GM21825 (cell line): ENCODE data around the gene PRAMEF15.
"Not testable (repeated sequence)": the region's sequence is repeated elsewhere in the genome, so short reads cannot be mapped to it uniquely, and the experiment has no call there.

Experiments
- ATAC-seq: cut with Tn5 transposase; IDR thresholded peaks from one replicate; pipeline ENCODE4 v1.9.1; 2021; ENCODE audit warnings: mild to moderate bottlenecking, moderate library complexity; ENCODE audit not compliant: unreplicated experiment

PRAMEF15 gene

GRCh38 chr1:13315281-13315680, at the start of gene PRAMEF15:
TSS of gene PRAMEF15 (plus strand) at chr1:13315581. CDS start at chr1:13318408, 2,827 bp downstream.
- not testable (repeated sequence) for ATAC-seq

- ATAC-seq: not testable (repeated sequence)
Measured at GRCh38 chr1:13277016-13277415, 38.4 kb upstream of the PRAMEF15 start.

GRCh38 chr1:13279617-13280016, 35.8 kb upstream of the PRAMEF15 start:
- not testable (repeated sequence) for ATAC-seq

GRCh38 chr1:13285037-13285436, 30.3 kb upstream of the PRAMEF15 start, which contains the start of gene PRAMEF8:
TSS of gene PRAMEF8 (minus strand) at chr1:13285137. CDS start at chr1:13284091, 1,046 bp downstream.
- not testable (repeated sequence) for ATAC-seq

GRCh38 chr1:13289030-13289429, 26.4 kb upstream of the PRAMEF15 start:
- ATAC-seq: not testable (repeated sequence)

GRCh38 chr1:13297216-13297931, 18.0 kb upstream of the PRAMEF15 start:
- ATAC-seq: not testable (repeated sequence)

GRCh38 chr1:13298699-13299098, 16.7 kb upstream of the PRAMEF15 start:
- ATAC-seq: not testable (repeated sequence)

- not testable (repeated sequence) for ATAC-seq
Measured at GRCh38 chr1:13302197-13302596, 13.2 kb upstream of the PRAMEF15 start.

GRCh38 chr1:13303239-13303638, 12.1 kb upstream of the PRAMEF15 start, which contains the start of gene PRAMEF33:
TSS of gene PRAMEF33 (plus strand) at chr1:13303539. CDS start at chr1:13305955, 2,416 bp downstream.
- ATAC-seq: not testable (repeated sequence)

- not testable (repeated sequence) for ATAC-seq
Measured at GRCh38 chr1:13342496-13342895, 27.1 kb downstream of the PRAMEF15 start.

- ATAC-seq: not testable (repeated sequence)
Measured at GRCh38 chr1:13347034-13347433, 31.7 kb downstream of the PRAMEF15 start, which contains the start of gene PRAMEF14. TSS of gene PRAMEF14 (minus strand) at chr1:13347134. CDS start at chr1:13345314, 1,820 bp downstream.

- not testable (repeated sequence) for ATAC-seq
Measured at GRCh38 chr1:13353476-13353875, 38.1 kb downstream of the PRAMEF15 start.

- not testable (repeated sequence) for ATAC-seq
Measured at GRCh38 chr1:13354475-13354874, 39.1 kb downstream of the PRAMEF15 start.

- ATAC-seq: not testable (repeated sequence)
Measured at GRCh38 chr1:13356774-13357173, 41.4 kb downstream of the PRAMEF15 start.

GRCh38 chr1:13362364-13362763, 47.0 kb downstream of the PRAMEF15 start:
- not testable (repeated sequence) for ATAC-seq

- ATAC-seq: not testable (repeated sequence)
Measured at GRCh38 chr1:13364928-13365327, 49.5 kb downstream of the PRAMEF15 start.

- ATAC-seq: not testable (repeated sequence)
Measured at GRCh38 chr1:13366536-13366935, 51.2 kb downstream of the PRAMEF15 start.

GRCh38 chr1:13368544-13368943, 53.2 kb downstream of the PRAMEF15 start:
- ATAC-seq: not testable (repeated sequence)
